Esophagus squamous epithelium (tissue), 5 donors: ENCODE results near the gene GRID2IP. TPM values are rescaled to one million over a fixed set of nuclear protein-coding genes. Genes with fewer than 3 reads are reported as not detected.

Source experiments
- DNase-seq: peaks from one replicate; lab custom pipeline; 2025; lab: John Stamatoyannopoulos, UW
- H3K27ac ChIP-seq, 4 donors: fragments of 200-600 bp; sonication (generic); one replicate each; pipeline ENCODE4 v1.5.1; 2016 to 2019; ENCODE audit warnings: mild to moderate bottlenecking in 1 of 4
- H3K27me3 ChIP-seq, 4 donors: fragments of 200-600 bp; sonication (generic); 1 replicate in 3 of 4; 2 replicates in 1 of 4; pipeline versions ENCODE4 v1.5.1 to v1.6.0; 2017 to 2021; ENCODE audit warnings: antibody characterized with exemption in 1 of 4
- H3K36me3 ChIP-seq, 3 donors: fragments of 200-600 bp; sonication (generic); one replicate each; pipeline ENCODE4 v1.5.1; 2016 to 2019
- H3K4me1 ChIP-seq, 3 donors: fragments of 200-600 bp; sonication (generic); one replicate each; pipeline ENCODE4 v1.5.1; 2017 to 2019
- H3K4me3 ChIP-seq, 4 donors: fragments of 200-600 bp; sonication (generic); 1 replicate in 3 of 4; 2 replicates in 1 of 4; pipeline ENCODE4 v1.5.1; 2016 to 2019; ENCODE audit warnings: mild to moderate bottlenecking in 2 of 4, moderate library complexity in 1 of 4
- H3K9me3 ChIP-seq, 3 donors: fragments of 200-600 bp; sonication (generic); one replicate each; pipeline ENCODE4 v1.5.1; 2016 to 2019
- POLR2A ChIP-seq, 4 donors: fragments of 450-650 bp; IDR thresholded peaks; one replicate each; pipeline ENCODE4 v1.6.1; 2017; ENCODE audit warnings: antibody characterized with exemption in 4 of 4, mild to moderate bottlenecking in 4 of 4, moderate library complexity in 3 of 4
- WGBS, 2 donors: methylation state at CpG; one replicate each; pipeline ENCODE4 v1.1.5; 2018; 5-methylcytosine and 5-hydroxymethylcytosine counted together
- intact Hi-C: fragments of 100-400 bp; cut with DNase I; formaldehyde crosslinking; loops from one replicate; pipeline ENCODE4 v1.15.0; 2022
- total RNA-seq, 4 donors: library from RNA; depleted of rRNA; stranded (reverse); fragments of >200 nt; gene quantifications; one replicate each; pipeline ENCODE4 v1.1.0, GENCODE V29; 2016
- TF ChIP-seq, protein P1 (sequence below), 6 experiments: fragments of 450-650 bp in 4 of 6; fragments of 200-600 bp in 2 of 6; sonication (generic) in 2 of 6; IDR thresholded peaks; one replicate each; pipeline ENCODE4 v1.5.1; 2016 to 2019; ENCODE audit warnings: antibody characterized with exemption in 6 of 6, mild to moderate bottlenecking in 4 of 6, moderate library complexity in 4 of 6
- donor health status: DM: yes; HTN: yes; CAD: no.

The GRID2IP gene
- total RNA-seq, 4 donors from 2014 or later: 0.38 to 1.1 (median 0.44) TPM; not detected in 1

DNA sequence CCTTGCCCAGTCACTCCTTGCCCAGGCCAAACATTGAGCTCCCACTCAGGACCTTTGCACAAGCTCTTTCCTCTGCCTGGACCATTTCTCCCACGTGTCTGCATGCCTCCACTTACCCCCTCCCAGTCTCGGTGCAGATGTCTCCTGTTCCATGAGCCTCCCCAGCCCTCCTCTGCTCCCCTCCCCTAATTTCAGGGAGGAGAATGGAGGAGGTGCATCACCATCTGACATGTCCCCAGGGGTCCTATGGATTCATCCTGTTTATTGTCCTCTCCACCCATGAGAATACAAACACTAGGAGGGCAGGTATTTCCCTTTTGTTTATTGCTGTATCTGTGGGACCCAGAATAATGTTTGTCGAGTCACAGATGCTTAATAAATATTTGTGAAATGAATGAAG, 8.6 kb upstream of the GRID2IP start:
- no peak for TF ChIP-seq POLR2A (IDR thresholded peaks at IDR 0.05)
- TF ChIP-seq, protein P1, sequence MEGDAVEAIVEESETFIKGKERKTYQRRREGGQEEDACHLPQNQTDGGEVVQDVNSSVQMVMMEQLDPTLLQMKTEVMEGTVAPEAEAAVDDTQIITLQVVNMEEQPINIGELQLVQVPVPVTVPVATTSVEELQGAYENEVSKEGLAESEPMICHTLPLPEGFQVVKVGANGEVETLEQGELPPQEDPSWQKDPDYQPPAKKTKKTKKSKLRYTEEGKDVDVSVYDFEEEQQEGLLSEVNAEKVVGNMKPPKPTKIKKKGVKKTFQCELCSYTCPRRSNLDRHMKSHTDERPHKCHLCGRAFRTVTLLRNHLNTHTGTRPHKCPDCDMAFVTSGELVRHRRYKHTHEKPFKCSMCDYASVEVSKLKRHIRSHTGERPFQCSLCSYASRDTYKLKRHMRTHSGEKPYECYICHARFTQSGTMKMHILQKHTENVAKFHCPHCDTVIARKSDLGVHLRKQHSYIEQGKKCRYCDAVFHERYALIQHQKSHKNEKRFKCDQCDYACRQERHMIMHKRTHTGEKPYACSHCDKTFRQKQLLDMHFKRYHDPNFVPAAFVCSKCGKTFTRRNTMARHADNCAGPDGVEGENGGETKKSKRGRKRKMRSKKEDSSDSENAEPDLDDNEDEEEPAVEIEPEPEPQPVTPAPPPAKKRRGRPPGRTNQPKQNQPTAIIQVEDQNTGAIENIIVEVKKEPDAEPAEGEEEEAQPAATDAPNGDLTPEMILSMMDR (IDR thresholded peaks at IDR 0.05): no peak
- Histone ChIP-seq H3K4me3 (no peak overlapping the region), H3K9me3 (no peaks in the 10 kb centered on the region), H3K36me3 (no peaks in the 10 kb centered on the region), H3K27me3 (peaks cover 0 to 5% (median 0%) of the 10 kb centered on the region in 4 donors), H3K27ac (no peak overlapping the region), H3K4me1 (no peaks in the 10 kb centered on the region)
- no peak for DNase-seq
- intact Hi-C loops: no loop called here
- WGBS, 2 donors: 25 to 42% methylated on average over 3 of the region's 3 CpGs

DNA sequence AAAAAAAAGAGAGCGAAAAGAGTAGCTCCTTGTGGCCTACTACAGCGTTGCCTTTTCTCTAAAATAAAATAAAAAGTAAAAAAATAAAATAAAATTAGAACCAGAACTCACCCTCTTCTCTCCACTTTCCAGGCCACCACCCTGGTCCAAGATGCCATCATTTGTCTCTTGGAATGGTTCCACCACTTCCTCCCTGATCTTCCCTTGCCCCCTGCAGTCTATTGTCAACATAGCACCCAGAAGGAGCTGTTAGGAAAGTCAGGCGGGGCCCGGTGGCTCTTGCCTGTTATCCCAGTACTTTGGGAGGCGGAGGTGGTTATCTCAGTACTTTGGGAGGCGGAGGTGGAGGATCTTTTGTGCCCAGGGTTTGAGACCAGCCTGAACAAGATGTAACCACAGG, 7.6 kb upstream of the GRID2IP start:
- TF ChIP-seq, protein P1 (IDR thresholded peaks at IDR 0.05): peak in 2 of 6 experiments; percentile 3 to 22
- no peak for TF ChIP-seq POLR2A (IDR thresholded peaks at IDR 0.05)
- no peak for DNase-seq
- Histone ChIP-seq H3K27ac (no peak overlapping the region), H3K27me3 (peaks cover 0 to 5% (median 0%) of the 10 kb centered on the region in 4 donors), H3K9me3 (no peaks in the 10 kb centered on the region), H3K4me3 (no peak overlapping the region), H3K36me3 (no peaks in the 10 kb centered on the region), H3K4me1 (no peaks in the 10 kb centered on the region)
- intact Hi-C loops: no loop called here
- WGBS, 2 donors: 43 to 52% methylated on average over 6 of the region's 6 CpGs

DNA sequence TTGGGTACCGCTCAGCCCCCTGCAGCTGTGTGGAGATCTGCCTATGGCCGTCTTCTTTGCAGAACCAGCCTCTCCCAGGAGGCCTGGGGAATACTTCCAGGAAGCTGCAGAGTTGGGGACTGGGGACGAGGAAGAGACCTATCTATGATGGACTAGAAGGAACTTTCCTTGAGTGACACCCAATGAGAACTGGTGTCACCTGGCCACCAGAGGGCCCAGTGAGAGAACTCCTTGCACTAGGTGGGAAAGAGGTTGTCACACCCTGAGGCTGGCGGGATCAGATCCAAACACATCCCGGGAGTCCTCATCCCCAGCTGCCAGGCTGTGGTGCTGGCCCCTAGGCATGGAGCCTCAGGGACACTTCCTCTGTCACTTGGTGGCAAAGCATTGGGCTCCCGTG, 4.9 kb upstream of the GRID2IP start:
- Histone ChIP-seq H3K4me1 (no peaks in the 10 kb centered on the region), H3K36me3 (no peaks in the 10 kb centered on the region), H3K9me3 (no peaks in the 10 kb centered on the region), H3K27ac (no peak overlapping the region), H3K27me3 (peaks cover 0 to 5% (median 0%) of the 10 kb centered on the region in 4 donors), H3K4me3 (no peak overlapping the region)
- no peak for DNase-seq
- TF ChIP-seq, protein P1 (IDR thresholded peaks at IDR 0.05): no peak
- no peak for TF ChIP-seq POLR2A (IDR thresholded peaks at IDR 0.05)
- intact Hi-C loops: no loop called here
- 100% methylated on average over 2 of the region's 6 CpGs; no CpG with 5 or more reads in 1 of the 2 donors for WGBS, 2 donors

DNA sequence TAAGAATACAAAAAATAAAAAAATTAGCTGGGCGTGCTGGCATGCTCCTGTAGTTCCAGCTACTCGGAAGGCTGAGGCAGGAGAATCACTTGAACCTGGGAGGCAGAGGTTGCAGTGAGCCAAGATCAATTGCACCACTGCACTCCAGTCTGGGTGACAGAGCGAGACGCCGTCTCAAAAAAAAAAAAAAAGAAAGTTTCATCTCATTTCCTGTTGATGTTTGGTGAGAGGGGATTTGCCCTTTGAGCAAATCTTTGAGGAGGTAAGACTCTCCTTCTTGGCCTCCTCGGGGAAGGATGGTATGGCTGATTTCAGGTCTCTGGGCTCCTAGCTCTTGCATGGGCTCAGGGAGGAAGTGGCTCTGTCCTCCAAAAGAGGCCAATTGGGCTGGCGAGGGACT, 3.6 kb upstream of the GRID2IP start:
- WGBS, 2 donors: 69 to 75% methylated on average over 4 to 7 of the region's 7 CpGs
- H3K9me3 ChIP-seq: no peaks in the 10 kb centered on the region
- no peaks in the 10 kb centered on the region for H3K4me1 ChIP-seq
- no peaks in the 10 kb centered on the region for H3K36me3 ChIP-seq
- DNase-seq: no peak
- intact Hi-C loops: no loop called here
- H3K27ac ChIP-seq: no peak overlapping the region
- TF ChIP-seq, protein P1 (IDR thresholded peaks at IDR 0.05): no peak
- no peak for TF ChIP-seq POLR2A (IDR thresholded peaks at IDR 0.05)
- H3K27me3 ChIP-seq: peaks cover 0 to 3% (median 0%) of the 10 kb centered on the region in 4 donors
- H3K4me3 ChIP-seq: no peak overlapping the region

GRCh38 chr7:6553448-6554044, 2.3 kb upstream of the GRID2IP start:
- no peaks in the 10 kb centered on the region for H3K27me3 ChIP-seq
- H3K4me3 ChIP-seq: no peak overlapping the region
- 66 to 72% methylated on average over 7 of the region's 7 CpGs for WGBS, 2 donors
- DNase-seq: no peak
- no peaks in the 10 kb centered on the region for H3K9me3 ChIP-seq
- intact Hi-C loops: no loop called here
- TF ChIP-seq, protein P1 (IDR thresholded peaks at IDR 0.05): no peak
- TF ChIP-seq POLR2A (IDR thresholded peaks at IDR 0.05): no peak
- no peak overlapping the region for H3K27ac ChIP-seq
- H3K4me1 ChIP-seq: no peaks in the 10 kb centered on the region
- no peaks in the 10 kb centered on the region for H3K36me3 ChIP-seq
